HepG2 (cell line): ENCODE results near the gene ARHGEF3. TPM values are rescaled to one million over a fixed set of nuclear protein-coding genes. Genes with fewer than 3 reads are reported as not detected.

Source experiments
- BORCS8-MEF2B ChIP-seq: sonication (generic); formaldehyde crosslinking; IDR thresholded peaks from 2 replicates; pipeline ENCODE4 v1.8.0; 2022; ENCODE audit warnings: mild to moderate bottlenecking, missing genetic modification reagents
- FOXA3 ChIP-seq: IDR thresholded peaks from 2 replicates; pipeline ENCODE4 v1.6.1; 2016; ENCODE audit warnings: missing genetic modification reagents, missing compliant biosample characterization
- KAT7 ChIP-seq: IDR thresholded peaks from 2 replicates; pipeline ENCODE4 v1.6.1; 2018; ENCODE audit warnings: borderline replicate concordance, missing compliant biosample characterization
- KLF16 ChIP-seq, 2 experiments: sonication (generic) in 1 of 2; formaldehyde crosslinking in 1 of 2; IDR thresholded peaks; 2 replicates each; pipeline versions ENCODE4 v1.6.1 to v1.8.0; 2016 to 2023; ENCODE audit warnings: missing genetic modification reagents in 2 of 2, missing compliant biosample characterization in 1 of 2
- NONO ChIP-seq, 2 experiments: fragments of 450-650 bp in 1 of 2; sonication (generic) in 1 of 2; formaldehyde crosslinking in 1 of 2; IDR thresholded peaks in 1 of 2; conservative IDR thresholded peaks in 1 of 2; 2 replicates each; pipeline versions ENCODE4 v1.6.1 to v1.8.0; 2017 to 2022; ENCODE audit warnings: mild to moderate bottlenecking in 1 of 2, missing genetic modification reagents in 1 of 2, moderate library complexity in 1 of 2
- PBX2 ChIP-seq: IDR thresholded peaks from 2 replicates; pipeline ENCODE4 v1.6.1; 2016; ENCODE audit warnings: control low read depth
- RNF219 ChIP-seq: sonication (generic); formaldehyde crosslinking; IDR thresholded peaks from 2 replicates; pipeline ENCODE4 v1.5.0; 2020; ENCODE audit warnings: mild to moderate bottlenecking, missing genetic modification reagents
- SMYD3 ChIP-seq: sonication (generic); formaldehyde crosslinking; IDR thresholded peaks from 2 replicates; pipeline ENCODE4 v1.8.1; 2023; ENCODE audit warnings: mild to moderate bottlenecking, missing genetic modification reagents
- SRY ChIP-seq: sonication (generic); formaldehyde crosslinking; IDR thresholded peaks from 2 replicates; pipeline ENCODE4 v1.8.0; 2022; ENCODE audit warnings: mild to moderate bottlenecking, missing genetic modification reagents
- TBL1XR1 ChIP-seq: fragments of 150-350 bp; IDR thresholded peaks from 2 replicates; pipeline ENCODE4 v1.6.1; 2014; ENCODE audit warnings: borderline replicate concordance, low read length; ENCODE audit not compliant: partially characterized antibody
- TCF12 ChIP-seq, 2 experiments: fragments of 450-650 bp in 1 of 2; sonication (generic) in 1 of 2; formaldehyde crosslinking in 1 of 2; IDR thresholded peaks; 2 replicates each; pipeline versions ENCODE4 v1.6.1 to v1.8.0; 2017 to 2022; ENCODE audit warnings: antibody characterized with exemption in 1 of 2, mild to moderate bottlenecking in 1 of 2, missing genetic modification reagents in 1 of 2, moderate library complexity in 1 of 2
- U2AF1 ChIP-seq: fragments of 200-400 bp; formaldehyde crosslinking; optimal IDR thresholded peaks from 2 replicates; pipeline ENCODE3; 2017; ENCODE audit warnings: mild to moderate bottlenecking, low read depth, low read length
- ZEB1 ChIP-seq: IDR thresholded peaks from 2 replicates; pipeline ENCODE4 v1.6.1; 2012; ENCODE audit warnings: mild to moderate bottlenecking, low read depth, inconsistent platforms; ENCODE audit not compliant: insufficient replicate concordance
- ZFP62 ChIP-seq: sonication (generic); formaldehyde crosslinking; IDR thresholded peaks from 2 replicates; pipeline ENCODE4 v1.4.0; 2020; ENCODE audit warnings: missing genetic modification reagents
- ZNF253 ChIP-seq: sonication (generic); formaldehyde crosslinking; IDR thresholded peaks from 2 replicates; pipeline ENCODE4 v1.8.0; 2022; ENCODE audit warnings: mild to moderate bottlenecking, missing genetic modification reagents, borderline replicate concordance
- ZNF331 ChIP-seq: sonication (generic); formaldehyde crosslinking; IDR thresholded peaks from 2 replicates; pipeline ENCODE4 v1.4.0; 2020; ENCODE audit warnings: missing genetic modification reagents
- ZNF33B ChIP-seq: sonication (generic); formaldehyde crosslinking; IDR thresholded peaks from 2 replicates; pipeline ENCODE4 v1.5.1; 2020; ENCODE audit warnings: mild to moderate bottlenecking, missing genetic modification reagents
- ZNF687 ChIP-seq: sonication (generic); formaldehyde crosslinking; IDR thresholded peaks from 2 replicates; pipeline ENCODE4 v1.5.1; 2020; ENCODE audit warnings: mild to moderate bottlenecking, missing genetic modification reagents, moderate library complexity
- ZSCAN29 ChIP-seq: sonication (generic); formaldehyde crosslinking; conservative IDR thresholded peaks from 2 replicates; pipeline ENCODE4 v1.4.0; 2020; ENCODE audit warnings: mild to moderate bottlenecking, missing genetic modification reagents
- polyA plus RNA-seq, 8 experiments: library from polyadenylated mRNA; depleted of rRNA in 3 of 8; stranded (reverse) in 7 of 8; unstranded in 1 of 8; fragments of >200 nt; fragmentation: Illumina TruSeq in 4 of 8; extraction: Trizol in 4 of 8; gene quantifications; 2 replicates each; pipeline versions ENCODE4 v1.2.1 to v1.2.3, GENCODE V29; 2011 to 2016; ENCODE audit warnings: low read depth in 4 of 8, missing spikeins in 1 of 8, mixed read lengths in 1 of 8; ENCODE audit not compliant: insufficient read depth in 1 of 8
- total RNA-seq, 5 experiments: library from RNA; depleted of rRNA; stranded (reverse); fragments of >200 nt; fragmentation: Illumina TruSeq; extraction: Trizol; gene quantifications; 2 replicates each; pipeline ENCODE4 v1.2.3, GENCODE V29; 2016; ENCODE audit warnings: low read depth in 1 of 5

ARHGEF3 gene
- total and polyA plus RNA-seq, 2 of the 13 experiments (the other 11 are each of a cell fraction or from before 2014, with no cell fraction given), result 14.8 to 23.1 TPM

- TF ChIP-seq ZEB1 (peak; percentile 18), SMYD3 (CRISPR knock-in tag) (peak; percentile 88), KLF16 (CRISPR knock-in tag; IDR thresholded peaks at IDR 0.05) (peak in 1 of 2 experiments; percentile 60; a peak in 3 of 4 replicates), U2AF1 (no peak), BORCS8-MEF2B (CRISPR knock-in tag) (peak; percentile 91), KAT7 (CRISPR knock-in tag) (no peak), ZFP62 (CRISPR knock-in tag) (no peak), SRY (CRISPR knock-in tag) (peak; percentile 86), NONO (IDR thresholded peaks at IDR 0.05) (no peak), NONO (CRISPR knock-in tag; conservative IDR thresholded peaks at IDR 0.05) (no peak; the same call in 1 of the 2 replicates), ZNF253 (CRISPR knock-in tag) (peak; percentile 94; the same call in 1 of the 2 replicates), RNF219 (no peak; the same call in 1 of the 2 replicates), ZNF33B (CRISPR knock-in tag) (peak; percentile 77; the same call in 1 of the 2 replicates), ZNF687 (CRISPR knock-in tag) (peak; percentile 92), ZSCAN29 (CRISPR knock-in tag) (no peak), TCF12 (IDR thresholded peaks at IDR 0.05) (no peak), TCF12 (CRISPR knock-in tag; IDR thresholded peaks at IDR 0.05) (no peak), PBX2 (CRISPR knock-in tag) (no peak), TBL1XR1 (no peak), ZNF331 (CRISPR knock-in tag) (peak; percentile 71), FOXA3 (peak; percentile 10; the same call in 1 of the 2 replicates)
Measured at GRCh38 chr3:56683122-56683817, 118.5 kb downstream of the ARHGEF3 start, which contains the start of gene TASOR (continued).
